ENCODE data around the gene GSPT1.

GSPT1 gene

DNA sequence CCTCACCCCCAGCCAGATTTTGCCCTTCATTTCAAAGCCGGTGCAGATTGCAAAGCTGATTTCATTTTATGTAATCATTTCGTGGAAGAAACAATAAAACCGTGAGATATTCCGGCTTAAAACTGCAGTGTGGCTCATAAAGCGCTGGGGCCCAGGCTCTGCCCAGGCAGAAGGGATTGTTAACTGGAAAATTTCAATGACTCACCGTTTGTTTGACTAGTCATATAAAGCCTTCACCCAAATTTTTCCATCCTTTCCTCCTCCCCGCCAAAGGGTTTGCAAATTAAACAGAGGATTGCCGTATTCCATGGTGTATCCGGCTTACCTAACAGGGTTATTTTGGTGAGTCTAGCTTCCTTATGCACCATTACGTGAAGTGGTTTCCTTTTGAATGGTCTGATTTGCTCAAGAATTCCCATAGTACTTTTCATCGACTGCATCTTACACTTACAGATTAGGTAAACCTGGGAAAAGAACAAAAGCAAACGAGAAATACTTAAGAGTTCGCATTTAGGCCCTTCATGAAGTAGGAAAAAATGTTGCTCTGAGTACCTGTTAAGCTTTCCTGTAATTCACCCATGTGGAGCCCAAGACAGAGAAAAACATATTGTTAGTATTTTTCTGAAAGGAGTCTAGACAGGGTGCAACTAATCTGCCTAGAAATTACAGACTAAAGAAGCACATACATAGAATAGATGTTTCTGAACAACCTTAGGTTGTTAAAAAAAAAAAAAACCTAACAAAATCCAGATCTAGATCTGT is 949 bp upstream of the GSPT1 start:
- TF ChIP-seq GATA1 (IDR thresholded peaks at IDR 0.05; ENCODE audit: low read depth, low read length) = no peak
- TF ChIP-seq POLR2A (IDR thresholded peaks at IDR 0.05; ENCODE audit: low read length) = no peak
- DNase-seq = peak in 1 of 2 experiments; percentile 41

GRCh38 chr16:11915114-11915643 is 577 bp downstream of the GSPT1 start:
- TF ChIP-seq GATA1 (IDR thresholded peaks at IDR 0.05; ENCODE audit: low read depth, low read length) (no peak), POLR2A (IDR thresholded peaks at IDR 0.05; ENCODE audit: low read length) (no peak)
- peak; percentile 74 to 79 for DNase-seq

- peak; percentile 76 to 79 for DNase-seq
- TF ChIP-seq GATA1 (IDR thresholded peaks at IDR 0.05; ENCODE audit: low read depth, low read length) = no peak
- TF ChIP-seq POLR2A (IDR thresholded peaks at IDR 0.05; ENCODE audit: low read length) = peak; percentile 53
Observed at GRCh38 chr16:11914210-11915113, 1.3 kb downstream of the GSPT1 start.

DNA sequence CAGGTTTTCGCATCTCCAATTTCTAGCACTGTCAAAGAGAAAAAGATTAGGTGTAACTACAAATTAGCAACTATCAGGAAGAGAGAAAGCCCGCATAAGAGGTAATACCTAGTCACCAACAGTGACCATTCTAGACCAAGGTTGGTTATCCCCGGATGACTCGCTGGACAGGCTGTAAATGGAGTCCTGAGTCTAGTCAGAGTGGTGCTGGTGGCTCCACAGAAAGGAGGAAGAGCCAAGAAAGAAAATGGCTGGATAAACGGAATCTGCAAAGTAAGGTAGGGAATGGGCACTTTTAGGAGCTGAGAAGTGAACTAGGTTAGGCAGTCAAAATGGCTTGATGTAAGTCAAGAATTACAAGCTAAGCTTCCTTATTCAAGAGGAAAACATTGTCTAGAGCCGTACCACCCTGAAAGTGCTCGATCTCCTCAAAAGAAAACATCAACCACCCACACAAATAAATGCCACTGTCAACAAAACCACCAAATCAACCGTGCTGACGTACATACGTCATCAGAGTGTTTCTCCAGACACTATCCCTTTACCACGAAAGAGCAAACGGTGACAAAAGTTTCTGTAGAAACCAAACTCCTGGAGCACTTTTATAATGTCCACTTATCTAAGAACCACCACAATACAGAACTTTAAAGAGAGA is 2.2 kb downstream of the GSPT1 start:
- TF ChIP-seq GATA1 (IDR thresholded peaks at IDR 0.05; ENCODE audit: low read depth, low read length) = no peak
- peak; percentile 33 to 58 for DNase-seq

GRCh38 chr16:11909653-11910545 is 5.9 kb downstream of the GSPT1 start:
- TF ChIP-seq POLR2A (IDR thresholded peaks at IDR 0.05; ENCODE audit: low read length) (no peak), GATA1 (IDR thresholded peaks at IDR 0.05; ENCODE audit: low read depth, low read length) (no peak)
- DNase-seq = no peak

DNA sequence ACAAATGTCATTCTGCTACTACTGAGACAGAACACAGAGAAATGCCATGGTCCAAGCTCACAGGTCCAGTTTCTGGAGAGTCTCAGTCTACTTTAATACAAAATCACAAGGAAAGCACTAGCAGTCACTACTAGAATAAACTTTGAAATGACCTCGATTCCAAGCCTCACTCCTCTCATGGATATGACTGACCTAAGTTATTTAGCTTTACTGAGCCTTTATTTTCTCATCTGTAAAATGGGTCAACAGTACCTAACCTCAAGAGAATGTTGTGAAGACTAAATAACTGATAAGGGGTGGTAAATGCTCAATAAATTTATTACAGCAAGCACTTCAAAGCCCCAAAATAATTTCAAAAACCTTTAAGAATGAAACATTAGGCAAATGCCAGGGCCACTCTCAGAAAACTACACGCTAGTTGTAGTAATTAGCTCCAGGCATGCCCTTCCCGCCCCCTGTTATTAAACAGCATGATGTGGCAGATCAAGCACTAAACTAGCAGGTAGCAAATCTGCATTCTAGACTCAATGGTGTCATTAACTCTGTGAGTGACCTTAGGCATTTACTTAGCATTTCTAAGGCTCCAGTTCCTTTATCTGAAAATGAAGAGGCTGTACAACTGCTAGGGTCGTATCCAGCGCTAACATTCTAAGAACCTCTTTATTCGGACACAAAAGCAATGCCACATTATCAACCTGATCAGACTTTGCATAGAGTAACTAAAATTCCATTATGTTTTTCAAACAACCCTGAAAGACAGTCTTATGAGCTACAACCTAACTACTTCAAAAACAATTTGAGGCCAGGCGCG is 8.4 kb downstream of the GSPT1 start:
- TF ChIP-seq POLR2A (IDR thresholded peaks at IDR 0.05; ENCODE audit: low read length) (no peak), GATA1 (IDR thresholded peaks at IDR 0.05; ENCODE audit: low read depth, low read length) (no peak)
- no peak for DNase-seq

DNA sequence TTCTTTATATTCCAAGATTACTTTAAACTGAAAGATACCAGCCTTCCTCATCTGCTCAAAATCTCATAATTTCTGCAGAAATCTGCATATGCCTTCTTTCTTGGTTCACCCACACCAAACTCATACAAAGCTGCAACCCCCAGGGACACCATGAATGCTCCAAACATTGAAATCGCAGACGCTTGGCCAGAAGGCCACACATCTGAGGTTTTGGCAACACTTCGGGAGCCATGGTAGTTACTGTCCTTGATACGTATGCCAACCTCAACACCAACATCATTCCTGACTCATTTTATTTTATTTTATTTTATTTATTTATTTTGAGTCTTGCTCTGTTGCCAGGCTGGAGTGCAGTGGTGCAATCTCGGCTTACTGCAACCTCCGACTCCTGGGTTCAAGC is 11.8 kb downstream of the GSPT1 start:
- DNase-seq = no peak
- TF ChIP-seq POLR2A (IDR thresholded peaks at IDR 0.05; ENCODE audit: low read length) = no peak
- no peak for TF ChIP-seq GATA1 (IDR thresholded peaks at IDR 0.05; ENCODE audit: low read depth, low read length)

DNA sequence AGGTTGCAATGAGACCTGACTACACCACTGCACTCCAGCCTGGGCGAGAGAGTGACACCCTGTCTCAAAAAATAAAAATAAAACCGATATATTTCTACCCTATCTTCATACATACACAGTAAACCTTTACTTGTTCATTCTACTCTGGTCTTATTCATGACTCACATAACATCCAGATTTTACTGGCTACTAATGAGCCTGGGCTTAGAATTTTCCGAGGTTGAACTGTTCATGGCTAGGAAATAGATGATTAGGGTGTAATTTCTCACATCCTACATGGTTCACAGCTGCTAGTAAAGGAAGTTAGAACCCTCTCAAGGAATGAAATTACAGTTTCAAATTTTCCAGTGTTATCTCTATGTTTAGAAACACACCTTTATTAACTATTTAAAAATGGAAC is 14.7 kb downstream of the GSPT1 start:
- TF ChIP-seq GATA1 (IDR thresholded peaks at IDR 0.05; ENCODE audit: low read depth, low read length) = no peak
- no peak for TF ChIP-seq POLR2A (IDR thresholded peaks at IDR 0.05; ENCODE audit: low read length)
- DNase-seq = no peak

DNA sequence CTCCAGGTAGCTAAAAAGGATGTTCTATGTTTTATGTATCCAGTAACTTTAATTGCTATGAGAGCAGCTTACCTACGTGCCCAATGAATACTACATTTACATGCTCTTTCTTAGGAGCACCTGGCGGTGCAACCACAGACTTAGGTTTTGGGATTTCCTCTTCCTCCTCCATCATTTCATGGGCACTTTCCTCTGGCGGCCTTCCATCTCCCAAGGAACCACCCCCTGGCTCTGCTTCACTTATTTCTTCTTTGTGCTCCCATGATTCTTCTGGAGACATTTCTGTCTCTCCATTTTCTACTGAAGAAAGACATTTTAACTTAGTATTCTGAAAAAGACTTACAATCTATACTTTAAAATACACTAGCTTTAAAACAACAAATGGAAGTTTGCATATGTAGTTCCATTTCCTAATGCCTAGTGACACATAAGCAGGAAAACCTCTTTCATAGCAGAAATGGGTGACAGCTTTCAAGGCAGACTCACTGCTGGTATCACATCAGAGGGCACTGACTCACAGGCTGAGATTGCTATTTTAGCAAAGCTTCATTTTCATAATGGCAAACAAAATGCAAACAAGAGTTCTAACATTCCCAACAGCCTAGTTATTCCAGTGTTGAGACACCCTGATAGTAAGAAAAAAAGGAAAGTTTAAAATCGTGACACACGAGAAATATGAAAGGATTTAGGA is 19.1 kb downstream of the GSPT1 start:
- peak in 1 of 2 experiments; percentile 13 for DNase-seq
- TF ChIP-seq POLR2A (IDR thresholded peaks at IDR 0.05; ENCODE audit: low read length) = no peak
- TF ChIP-seq GATA1 (IDR thresholded peaks at IDR 0.05; ENCODE audit: low read depth, low read length) = no peak

- no peak for DNase-seq
Observed at GRCh38 chr16:11893571-11893970, 22.2 kb downstream of the GSPT1 start.

DNA sequence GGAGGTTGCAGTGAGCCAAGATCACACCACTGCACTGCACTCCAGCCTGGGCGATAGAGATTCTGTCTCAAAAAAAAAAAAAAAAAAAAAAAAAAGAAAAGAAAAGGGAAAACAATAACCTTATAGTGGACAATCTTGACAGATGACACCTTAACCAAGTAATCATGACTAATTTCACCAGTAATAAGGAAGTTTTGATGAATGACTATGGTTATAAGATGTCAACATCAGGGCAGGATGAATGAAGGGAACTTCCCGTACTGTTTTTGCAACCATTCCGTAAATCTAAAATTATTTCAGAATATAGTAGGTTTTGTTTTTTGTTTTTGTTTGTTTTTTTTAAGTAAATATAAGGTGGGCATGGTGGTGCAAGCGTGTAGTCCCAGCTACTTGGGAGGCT is 23.0 kb downstream of the GSPT1 start:
- DNase-seq = no peak
- TF ChIP-seq POLR2A (IDR thresholded peaks at IDR 0.05; ENCODE audit: low read length) = no peak
- TF ChIP-seq GATA1 (IDR thresholded peaks at IDR 0.05; ENCODE audit: low read depth, low read length) = no peak

More at GRCh38 chr16:11893571-11893970, 22.2 kb downstream of the GSPT1 start:
- TF ChIP-seq GATA1 (IDR thresholded peaks at IDR 0.05; ENCODE audit: low read depth, low read length) (no peak), POLR2A (IDR thresholded peaks at IDR 0.05; ENCODE audit: low read length) (no peak)

Measured in erythroblast (primary cell).